LoVo (cell line): ENCODE results near the gene SLC41A3.
"Not testable (repeated sequence)": the region's sequence is repeated elsewhere in the genome, so short reads cannot be mapped to it uniquely, and the experiment has no call there.

Source experiments
- DNase-seq: peaks from one replicate; pipeline ENCODE4 v3.0.0-alpha.2; 2016; ENCODE audit warnings: low spot score

The SLC41A3 gene

GRCh38 chr3:126053513-126053912, 30.4 kb downstream of the SLC41A3 start:
- no peak for DNase-seq

GRCh38 chr3:126052196-126053058, 31.5 kb downstream of the SLC41A3 start:
- no peak for DNase-seq

GRCh38 chr3:126051741-126052140, 32.2 kb downstream of the SLC41A3 start:
- no peak for DNase-seq

- DNase-seq = no peak
Measured at GRCh38 chr3:126051234-126051633, 32.7 kb downstream of the SLC41A3 start.

- DNase-seq = no peak
Measured at GRCh38 chr3:126050626-126051025, 33.3 kb downstream of the SLC41A3 start.

GRCh38 chr3:126050050-126050392, 33.9 kb downstream of the SLC41A3 start:
- no peak for DNase-seq

GRCh38 chr3:126049289-126050049, 34.5 kb downstream of the SLC41A3 start:
- DNase-seq = no peak

GRCh38 chr3:126040386-126040785, 43.5 kb downstream of the SLC41A3 start:
- no peak for DNase-seq

- DNase-seq = no peak
Measured at GRCh38 chr3:126039870-126040269, 44.1 kb downstream of the SLC41A3 start.

- not testable (repeated sequence) for DNase-seq
Measured at GRCh38 chr3:126038791-126039190, 45.1 kb downstream of the SLC41A3 start.

GRCh38 chr3:126036056-126036549, 47.8 kb downstream of the SLC41A3 start:
- DNase-seq = no peak

- DNase-seq = no peak
Measured at GRCh38 chr3:126035362-126036050, 48.4 kb downstream of the SLC41A3 start.

- DNase-seq = no peak
Measured at GRCh38 chr3:126034481-126035361, 49.2 kb downstream of the SLC41A3 start.

GRCh38 chr3:126033765-126034164, 50.2 kb downstream of the SLC41A3 start:
- DNase-seq = no peak

GRCh38 chr3:126033051-126033745, 50.7 kb downstream of the SLC41A3 start:
- DNase-seq = no peak

GRCh38 chr3:126031981-126032471, 51.9 kb downstream of the SLC41A3 start:
- no peak for DNase-seq

- DNase-seq = no peak
Measured at GRCh38 chr3:126030455-126030854, 53.5 kb downstream of the SLC41A3 start.

- DNase-seq = no peak
Measured at GRCh38 chr3:126029241-126029640, 54.7 kb downstream of the SLC41A3 start.

GRCh38 chr3:126028096-126028495, 55.8 kb downstream of the SLC41A3 start:
- DNase-seq = no peak

GRCh38 chr3:126026761-126027160, 57.2 kb downstream of the SLC41A3 start:
- DNase-seq = no peak

GRCh38 chr3:126026277-126026751, 57.6 kb downstream of the SLC41A3 start:
- no peak for DNase-seq
